Transverse colon (tissue), 4 donors: ENCODE data around the gene B9D1. TPM values are rescaled to one million over a fixed set of nuclear protein-coding genes. Genes with fewer than 3 reads are reported as not detected.

Experiments
- DNase-seq: peaks from one replicate; pipeline ENCODE4 v3.0.0-alpha.2; 2019
- H3K27ac ChIP-seq, 4 donors: fragments of 200-600 bp; sonication (generic); 2 replicates each; pipeline ENCODE4 v1.5.1; 2016 to 2018; ENCODE audit warnings: inconsistent platforms in 4 of 4
- H3K27me3 ChIP-seq: fragments of 200-600 bp; sonication (generic); 2 replicates; pipeline ENCODE4 v1.5.1; 2017; ENCODE audit warnings: inconsistent platforms
- H3K36me3 ChIP-seq, 4 donors: fragments of 200-600 bp; sonication (generic); 2 replicates each; pipeline ENCODE4 v1.5.1; 2017 to 2019; ENCODE audit warnings: inconsistent platforms in 4 of 4
- H3K4me1 ChIP-seq, 4 donors: fragments of 200-600 bp; sonication (generic); 2 replicates each; pipeline ENCODE4 v1.5.1; 2017 to 2020; ENCODE audit warnings: inconsistent platforms in 4 of 4
- H3K4me3 ChIP-seq, 4 donors: fragments of 200-600 bp; sonication (generic); 1 replicate in 1 of 4; 2 replicates in 3 of 4; pipeline versions ENCODE4 v1.5.1 to v1.6.1; 2017 to 2019; ENCODE audit warnings: inconsistent platforms in 4 of 4
- H3K9me3 ChIP-seq, 2 donors: fragments of 200-600 bp; sonication (generic); 2 replicates each; pipeline ENCODE4 v1.5.1; 2017 to 2019; ENCODE audit warnings: inconsistent platforms in 2 of 2
- CTCF ChIP-seq, 5 experiments: fragments of 200-600 bp in 3 of 5; fragments of 450-650 bp in 2 of 5; sonication (generic) in 3 of 5; IDR thresholded peaks; 1 replicate in 2 of 5; 2 replicates in 3 of 5; pipeline ENCODE4 v1.5.1; 2016 to 2017; ENCODE audit warnings: antibody characterized with exemption in 5 of 5, inconsistent platforms in 3 of 5, mild to moderate bottlenecking in 2 of 5, moderate library complexity in 1 of 5
- EP300 ChIP-seq: sonication (generic); formaldehyde crosslinking; IDR thresholded peaks from one replicate; pipeline ENCODE4 v1.6.1; 2017; ENCODE audit warnings: antibody characterized with exemption, low read depth
- POLR2A ChIP-seq: fragments of 450-650 bp; IDR thresholded peaks from one replicate; pipeline ENCODE4 v1.6.1; 2016; ENCODE audit warnings: antibody characterized with exemption, mild to moderate bottlenecking, moderate library complexity
- POLR2AphosphoS5 ChIP-seq, 3 donors: sonication (generic); formaldehyde crosslinking; IDR thresholded peaks; one replicate each; pipeline ENCODE4 v1.6.1; 2016; ENCODE audit warnings: antibody characterized with exemption in 3 of 3
- WGBS, 2 donors: methylation state at CpG; one replicate each; pipeline ENCODE4 v1.1.5; 2018; ENCODE audit warnings: low coverage in 1 of 2; 5-methylcytosine and 5-hydroxymethylcytosine counted together
- in situ Hi-C, 4 donors: fragments of 200-750 bp; cut with MboI; loops; one replicate each; pipeline versions ENCODE4 v1.15.0 to v1.15.1; 2017; ENCODE audit warnings: low sequenced_read_pairs in 3 of 4, low pct_ligation_motif_present in 1 of 4, low pct_unique_long_range_greater_than_20kb in 1 of 4
- intact Hi-C: fragments of 100-400 bp; cut with DNase I; formaldehyde crosslinking; loops from one replicate; pipeline ENCODE4 v1.15.1; 2023; ENCODE audit warnings: low total_unique reads
- total RNA-seq, 4 donors: library from RNA; depleted of rRNA; stranded (reverse); fragments of >200 nt; gene quantifications; one replicate each; pipeline ENCODE4 v1.1.0, GENCODE V29; 2016

B9D1 gene
- total RNA-seq, 4 donors from 2014 or later, result 6.0 to 17.6 (median 9.5) TPM

GRCh38 chr17:19381361-19381740, 18.8 kb upstream of the B9D1 start:
- H3K27ac ChIP-seq, result peak overlapping the region in 1 of 4 donors; percentile 35
- H3K4me3 ChIP-seq, result no peak overlapping the region
- in situ Hi-C loops, result no loop called here
- no peak for DNase-seq
- H3K9me3 ChIP-seq, result no peaks in the 10 kb centered on the region
- H3K4me1 ChIP-seq, result peaks cover 32 to 62% (median 53%) of the 10 kb centered on the region in 4 donors
- intact Hi-C loops, result no loop called here
- 93% methylated on average over 5 of the region's 7 CpGs; no CpG with 5 or more reads in 1 of the 2 donors for WGBS, 2 donors
- H3K27me3 ChIP-seq, result no peaks in the 10 kb centered on the region
- no peak for TF ChIP-seq CTCF (IDR thresholded peaks at IDR 0.05)
- no peak for TF ChIP-seq EP300
- no peak for TF ChIP-seq POLR2A
- TF ChIP-seq POLR2AphosphoS5 (IDR thresholded peaks at IDR 0.05), result no peak
- H3K36me3 ChIP-seq, result peaks cover 0 to 18% (median 7%) of the 10 kb centered on the region in 4 donors

DNA sequence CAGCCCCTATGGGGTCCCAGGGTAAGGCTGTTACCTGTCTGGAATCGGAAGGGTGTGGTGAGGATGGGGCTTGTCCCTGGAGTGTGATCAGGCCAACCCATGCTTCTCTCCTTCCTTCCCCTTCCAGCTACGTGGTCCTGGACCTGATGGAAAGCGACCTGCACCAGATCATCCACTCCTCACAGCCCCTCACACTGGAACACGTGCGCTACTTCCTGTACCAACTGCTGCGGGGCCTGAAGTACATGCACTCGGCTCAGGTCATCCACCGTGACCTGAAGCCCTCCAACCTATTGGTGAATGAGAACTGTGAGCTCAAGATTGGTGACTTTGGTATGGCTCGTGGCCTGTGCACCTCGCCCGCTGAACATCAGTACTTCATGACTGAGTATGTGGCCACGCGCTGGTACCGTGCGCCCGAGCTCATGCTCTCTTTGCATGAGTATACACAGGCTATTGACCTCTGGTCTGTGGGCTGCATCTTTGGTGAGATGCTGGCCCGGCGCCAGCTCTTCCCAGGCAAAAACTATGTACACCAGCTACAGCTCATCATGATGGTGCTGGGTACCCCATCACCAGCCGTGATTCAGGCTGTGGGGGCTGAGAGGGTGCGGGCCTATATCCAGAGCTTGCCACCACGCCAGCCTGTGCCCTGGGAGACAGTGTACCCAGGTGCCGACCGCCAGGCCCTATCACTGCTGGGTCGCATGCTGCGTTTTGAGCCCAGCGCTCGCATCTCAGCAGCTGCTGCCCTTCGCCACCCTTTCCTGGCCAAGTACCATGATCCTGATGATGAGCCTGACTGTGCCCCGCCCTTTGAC, 18.2 kb upstream of the B9D1 start:
- in situ Hi-C loops, result no loop called here
- intact Hi-C loops, result no loop called here
- Histone ChIP-seq H3K4me1 (peaks cover 25 to 56% (median 47%) of the 10 kb centered on the region in 4 donors), H3K9me3 (no peaks in the 10 kb centered on the region), H3K4me3 (no peak overlapping the region), H3K36me3 (peaks cover 0 to 18% (median 7%) of the 10 kb centered on the region in 4 donors), H3K27me3 (no peaks in the 10 kb centered on the region), H3K27ac (peak overlapping the region in 1 of 4 donors; percentile 98)
- no peak for DNase-seq
- no peak for TF ChIP-seq POLR2A
- TF ChIP-seq POLR2AphosphoS5 (IDR thresholded peaks at IDR 0.05), result no peak
- TF ChIP-seq EP300, result no peak
- TF ChIP-seq CTCF (IDR thresholded peaks at IDR 0.05), result no peak
- 93% methylated on average over 29 of the region's 29 CpGs; no CpG with 5 or more reads in 1 of the 2 donors for WGBS, 2 donors

- peak overlapping the region; percentile 91 to 98 (median 95) for H3K27ac ChIP-seq
- in situ Hi-C loops, result no loop called here
- H3K4me1 ChIP-seq, result peaks cover 18 to 44% (median 35%) of the 10 kb centered on the region in 4 donors
- WGBS, 2 donors, result 79% methylated on average over 13 of the region's 13 CpGs; no CpG with 5 or more reads in 1 of the 2 donors
- peaks cover 0 to 18% (median 7%) of the 10 kb centered on the region in 4 donors for H3K36me3 ChIP-seq
- intact Hi-C loops, result no loop called here
- no peak for DNase-seq
- H3K27me3 ChIP-seq, result no peaks in the 10 kb centered on the region
- TF ChIP-seq POLR2A, result no peak
- no peak for TF ChIP-seq CTCF (IDR thresholded peaks at IDR 0.05)
- no peak for TF ChIP-seq POLR2AphosphoS5 (IDR thresholded peaks at IDR 0.05)
- TF ChIP-seq EP300, result no peak
- no peaks in the 10 kb centered on the region for H3K9me3 ChIP-seq
- peak overlapping the region; percentile 73 to 90 (median 84) for H3K4me3 ChIP-seq
These were observed 17.0 kb upstream of the B9D1 start for GRCh38 chr17:19379361-19380065.
